Left colon (tissue), 2 donors: ENCODE results near the gene TFIP11. TPM values are rescaled to one million over a fixed set of nuclear protein-coding genes. Genes with fewer than 3 reads are reported as not detected.

Source experiments
- ATAC-seq: fragments of 200-7000 bp; cut with Tn5 transposase; one replicate; pipeline ENCODE4 v1.9.1; 2020; ENCODE audit warnings: mild to moderate bottlenecking, moderate library complexity
- DNase-seq, 2 donors: peaks; one replicate each; pipeline ENCODE4 v3.0.0-alpha.2; 2020
- intact Hi-C, 2 donors: fragments of 100-400 bp; cut with DNase I in 1 of 2; cut with micrococcal nuclease in 1 of 2; formaldehyde crosslinking; loops; one replicate each; pipeline versions ENCODE4 v1.11.2 to v1.14.0; 2022; cut with DNase I, micrococcal nuclease
- microRNA-seq, 2 donors: library from miRNA; unstranded; fragments of <30 nt; microRNA quantifications; one replicate each; pipeline versions ENCODE4 v1.1.0 to v1.2.0, GENCODE V29; 2020
- total RNA-seq, 2 donors: library from RNA; stranded (reverse); fragmentation: NEBNext Ultra II Directional; extraction: Animal tissue kit (Norgen Biotek cat#: 25700); gene quantifications; one replicate each; pipeline ENCODE4 v1.2.1, GENCODE V29; 2021
- donor health status: DM: no; HTN: no; CAD: no.
- donor health status: DM: yes; HTN: yes; CAD: no.

TFIP11 gene
- total RNA-seq, 2 donors from 2014 or later: 27.9 to 30.7 TPM

GRCh38 chr22:26442086-26442756 is 70.1 kb downstream of the TFIP11 start:
- intact Hi-C loops: no loop called here
- no peak for DNase-seq
- ATAC-seq: no peak

Small RNA genes within 50 kb of the gene (microRNA-seq; reads per million reads assigned to microRNA genes)
- gene MIR548J: 4.1 to 7.5 reads per million in 2 donors

Other genes starting within 250 kb of the TFIP11 start
- 1 to 10 TPM; 7.0 to 7.1 TPM for gene ASPHD2, start 83.2 kb downstream of the TFIP11 start, total RNA-seq
- 10 to 100 TPM; 21.9 to 26.9 TPM for gene HPS4, start 28.7 kb downstream of the TFIP11 start, total RNA-seq
- gene SRRD, start 28.6 kb downstream of the TFIP11 start, total RNA-seq: 10 to 100 TPM; 12.5 to 12.8 TPM
- gene TPST2, start 77.7 kb upstream of the TFIP11 start, total RNA-seq: 10 to 100 TPM; 15.5 to 15.7 TPM
- gene CRYBB1, start 105.6 kb upstream of the TFIP11 start, total RNA-seq: under 1 TPM in 1 of 2 donors, not detected in 1; 0.36 TPM
- not detected for gene CRYBA4, start 109.5 kb upstream of the TFIP11 start, total RNA-seq
- 1 to 10 TPM; 2.2 to 2.9 TPM for gene MIAT, start 145.1 kb upstream of the TFIP11 start, total RNA-seq